Measurements from ENCODE around the gene UBE2B.
A peak's percentile ranks its signal among the peaks of the same experiment; 100 is the strongest.
"Not testable (repeated sequence)": the region's sequence is repeated elsewhere in the genome, so short reads cannot be mapped to it uniquely, and the experiment has no call there.

UBE2B gene

DNA sequence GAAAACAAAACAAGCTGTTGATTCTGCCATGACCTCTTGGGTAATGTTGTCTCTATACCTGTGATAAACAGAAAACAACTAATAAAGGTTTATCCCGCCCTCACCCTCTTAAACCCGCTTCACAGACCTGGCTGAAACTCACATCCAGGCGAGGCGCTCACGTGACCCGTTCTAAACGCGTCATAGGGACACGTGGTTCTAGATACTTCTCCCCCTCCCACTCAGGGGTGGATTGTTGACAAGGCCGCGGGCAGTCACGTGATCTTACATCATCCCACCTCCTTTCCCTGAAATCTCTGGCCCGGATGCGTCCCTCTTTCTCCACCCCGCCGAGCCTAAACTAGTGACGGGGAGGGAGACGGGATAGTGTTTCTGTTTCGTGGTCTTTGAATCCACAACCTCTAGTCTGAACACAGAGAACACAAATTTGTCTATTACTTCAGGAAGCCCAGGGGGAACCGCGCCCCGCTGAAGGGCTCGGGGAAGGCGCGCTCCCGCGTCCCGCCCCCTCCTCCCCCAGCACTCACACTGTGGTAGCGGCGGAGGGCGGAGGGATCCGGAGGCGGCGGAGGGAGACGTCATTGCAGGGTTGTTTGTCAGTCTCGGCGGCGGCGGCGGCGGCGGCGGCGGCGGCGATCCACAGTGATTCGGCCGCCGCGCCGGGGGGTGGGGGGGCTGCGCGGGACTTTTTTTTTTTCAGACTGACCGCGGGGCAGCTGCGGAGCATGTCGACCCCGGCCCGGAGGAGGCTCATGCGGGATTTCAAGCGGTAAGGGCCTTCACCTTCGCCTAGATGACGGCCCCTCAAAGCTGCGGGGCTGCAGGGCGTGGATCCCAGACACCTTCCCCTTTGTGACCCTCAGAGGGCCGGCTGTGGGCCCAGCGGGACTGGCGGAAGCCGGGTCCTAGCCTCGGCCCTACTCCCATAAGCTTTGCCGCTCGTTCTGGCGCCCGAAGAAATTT lies at the start of gene UBE2B:
Gene UBE2B (plus strand): TSS at position 699 of the 963 bp plus-strand sequence. CDS start 27 bp downstream, at position 726.
- peak; percentile 100 for DNase-seq

DNA sequence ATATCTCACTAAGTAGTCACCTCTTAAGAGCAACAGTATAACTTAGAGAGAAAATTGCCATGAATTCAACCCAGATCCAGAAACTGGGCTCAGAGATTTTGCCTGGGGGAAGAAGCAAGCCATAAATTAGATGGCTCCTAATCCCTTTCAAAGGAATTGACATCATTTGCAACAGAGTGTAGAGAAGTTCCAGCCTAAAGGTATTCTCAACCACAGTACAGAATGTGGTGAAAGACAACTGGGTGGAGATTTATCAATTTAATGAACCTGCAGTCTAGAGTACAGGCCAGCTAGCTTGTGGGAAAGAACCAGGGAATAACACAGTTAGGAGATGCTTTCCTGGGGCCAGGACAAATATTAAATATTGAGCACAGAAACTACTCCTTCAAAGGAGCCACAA lies 44.0 kb upstream of the UBE2B start:
- DNase-seq = no peak

GRCh38 chr5:134328619-134329018 lies 42.8 kb upstream of the UBE2B start:
- no peak for DNase-seq

GRCh38 chr5:134336833-134337232 lies 34.5 kb upstream of the UBE2B start:
- not testable (repeated sequence) for DNase-seq

- DNase-seq = not testable (repeated sequence)
Observed at GRCh38 chr5:134343500-134343899, 27.9 kb upstream of the UBE2B start.

- not testable (repeated sequence) for DNase-seq
Observed at GRCh38 chr5:134345476-134345875, 25.9 kb upstream of the UBE2B start.

DNA sequence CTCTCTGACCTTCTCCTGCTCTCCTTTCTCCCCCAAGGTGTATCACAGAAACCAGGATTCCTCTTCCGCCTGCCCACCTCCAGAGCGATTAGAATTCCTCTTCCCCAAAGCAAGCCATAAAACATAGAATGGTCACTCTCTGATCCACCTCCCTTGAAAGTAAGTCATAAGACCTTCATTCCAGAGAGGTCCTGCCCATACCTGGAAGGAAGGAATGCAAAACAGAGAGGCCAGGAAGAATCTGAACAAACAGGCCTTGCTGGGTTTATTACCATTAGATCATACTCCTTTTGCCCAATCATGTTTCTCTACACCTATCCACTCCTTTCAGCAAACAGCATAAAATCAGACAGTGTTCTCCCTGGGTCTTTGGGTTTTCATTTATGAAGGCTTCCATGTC lies 25.4 kb upstream of the UBE2B start:
- DNase-seq = no peak

DNA sequence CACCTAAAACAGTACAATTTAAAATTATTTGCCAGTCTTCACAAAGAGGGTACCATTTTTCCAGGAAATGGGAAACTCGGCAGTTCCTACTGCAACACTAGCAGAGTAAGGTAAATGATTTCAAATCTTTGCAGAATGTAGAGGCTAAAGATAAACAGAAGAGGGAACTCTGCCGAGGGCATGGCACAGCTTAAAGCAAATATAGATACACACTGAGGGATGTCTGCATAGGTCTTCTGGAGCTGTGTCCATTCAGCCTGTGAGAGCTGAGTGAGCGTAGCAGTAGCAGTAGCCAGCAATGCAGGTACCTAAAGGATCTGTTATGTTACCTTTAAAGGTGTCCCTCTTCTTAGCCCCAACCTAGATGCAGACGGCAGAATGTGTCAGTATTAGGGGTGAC lies 21.9 kb upstream of the UBE2B start:
- DNase-seq = no peak

GRCh38 chr5:134355681-134356080 lies 15.7 kb upstream of the UBE2B start:
- DNase-seq = no peak

DNA sequence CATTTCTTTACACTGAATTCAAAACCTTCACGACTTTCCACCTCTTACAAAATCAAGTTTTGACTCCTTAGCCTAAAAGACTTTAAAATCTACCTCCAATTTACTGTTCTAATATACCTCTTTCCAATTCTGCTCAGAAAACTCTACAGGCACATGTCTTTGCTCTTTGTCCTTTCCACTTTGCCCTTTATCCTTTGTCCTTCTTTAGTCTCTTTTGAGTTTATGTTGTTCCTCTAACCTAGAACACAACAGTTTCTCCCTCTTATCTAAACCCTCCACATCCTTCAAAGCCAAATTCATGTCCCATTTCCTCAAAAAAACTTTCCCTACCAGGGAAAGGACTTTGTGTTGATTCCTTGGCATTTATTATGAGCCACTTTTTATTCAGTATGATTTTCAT lies 5.8 kb upstream of the UBE2B start:
- DNase-seq = no peak

DNA sequence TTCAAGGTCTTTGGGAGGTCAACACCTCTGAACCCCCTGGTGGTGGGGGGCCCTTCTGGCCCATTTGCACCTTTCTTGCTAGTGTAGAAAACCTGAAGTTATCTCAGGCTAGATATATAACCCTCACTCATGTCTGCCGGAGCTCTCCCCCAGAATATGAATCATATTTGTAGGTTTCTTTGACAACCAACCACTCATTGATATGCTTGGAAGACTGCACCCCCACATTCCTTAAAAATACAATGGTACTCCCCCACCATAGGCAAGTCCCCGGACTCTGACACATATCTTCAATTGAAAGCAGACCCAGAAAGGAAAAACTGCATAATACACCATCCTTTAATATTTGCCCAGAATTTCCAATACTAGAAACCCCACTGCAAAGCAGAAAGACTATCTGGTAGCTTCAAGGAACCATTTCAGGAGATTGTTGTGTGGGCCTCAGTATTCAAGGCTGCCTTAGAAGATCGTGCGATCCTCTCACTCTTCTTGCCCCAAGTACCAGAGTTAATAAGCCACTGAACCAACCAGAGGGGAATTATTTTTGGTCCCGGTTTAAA lies 978 bp upstream of the UBE2B start:
- peak; percentile 3 for DNase-seq

DNA sequence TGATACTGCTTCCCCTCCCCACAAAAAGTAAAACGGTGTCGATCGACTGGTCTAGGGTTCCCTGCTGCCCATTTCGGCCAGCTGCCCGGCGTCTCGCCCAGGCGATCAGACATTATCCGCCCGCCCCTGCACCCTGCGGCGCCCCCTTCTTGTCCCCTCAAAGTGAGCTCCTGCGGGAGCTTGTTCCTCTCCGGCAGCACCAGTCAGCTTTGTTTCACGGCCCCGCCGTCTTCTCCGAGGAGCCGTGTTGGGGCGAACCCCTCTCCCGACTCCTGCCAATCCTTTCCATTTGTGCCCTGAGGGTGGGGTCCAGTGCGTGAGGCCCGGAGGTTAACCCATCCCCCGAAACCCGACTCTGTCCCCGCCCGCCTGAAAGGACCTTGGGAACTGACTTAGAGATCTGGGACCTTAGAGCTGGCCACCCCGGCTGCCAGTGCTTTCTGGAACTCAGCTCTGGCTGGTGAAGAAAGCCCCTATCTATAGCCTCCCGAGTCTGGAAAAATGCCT lies 518 bp downstream of the UBE2B start:
- DNase-seq = peak; percentile 51

GRCh38 chr5:134373633-134374032 lies 2.3 kb downstream of the UBE2B start:
- not testable (repeated sequence) for DNase-seq

GRCh38 chr5:134374232-134374631 lies 2.9 kb downstream of the UBE2B start:
- no peak for DNase-seq

GRCh38 chr5:134380346-134380745 lies 9.0 kb downstream of the UBE2B start:
- no peak for DNase-seq

GRCh38 chr5:134382204-134382603 lies 10.8 kb downstream of the UBE2B start:
- DNase-seq = not testable (repeated sequence)

DNA sequence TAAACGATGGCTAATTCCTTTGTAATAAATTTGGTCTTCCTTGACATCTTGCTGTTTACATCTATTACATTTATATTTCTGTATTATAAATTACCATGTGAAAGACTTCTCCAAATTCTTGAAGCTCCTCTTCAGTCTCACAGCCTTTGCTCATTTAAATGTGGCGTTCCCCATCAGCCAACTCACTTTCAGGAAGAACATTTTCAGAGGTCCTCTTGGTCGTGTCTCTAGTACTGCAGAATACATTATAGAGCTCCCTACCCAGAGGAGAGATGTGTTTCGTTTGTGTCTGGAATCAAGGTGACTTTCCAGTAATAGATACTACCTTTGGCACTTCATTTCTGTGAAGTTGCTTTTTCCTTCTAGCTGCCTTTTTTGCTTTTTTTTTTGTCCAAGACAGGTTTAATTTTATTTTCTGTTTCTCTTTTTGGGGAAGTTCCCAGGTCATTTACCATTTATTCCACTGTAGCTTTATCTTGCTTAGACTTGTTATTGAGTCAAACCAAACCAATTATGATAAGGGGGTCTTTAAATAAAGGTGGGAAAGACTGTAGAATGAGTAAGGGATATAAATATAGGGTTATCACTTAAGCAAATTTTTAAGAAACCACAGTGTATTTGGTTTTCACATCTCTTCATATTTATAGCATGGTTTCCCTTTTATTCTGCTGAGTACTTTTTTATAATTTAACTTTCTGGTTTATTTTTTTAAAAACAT lies 12.8 kb downstream of the UBE2B start:
- no peak for DNase-seq

- no peak for DNase-seq
Observed at GRCh38 chr5:134387443-134387842, 16.1 kb downstream of the UBE2B start.

DNA sequence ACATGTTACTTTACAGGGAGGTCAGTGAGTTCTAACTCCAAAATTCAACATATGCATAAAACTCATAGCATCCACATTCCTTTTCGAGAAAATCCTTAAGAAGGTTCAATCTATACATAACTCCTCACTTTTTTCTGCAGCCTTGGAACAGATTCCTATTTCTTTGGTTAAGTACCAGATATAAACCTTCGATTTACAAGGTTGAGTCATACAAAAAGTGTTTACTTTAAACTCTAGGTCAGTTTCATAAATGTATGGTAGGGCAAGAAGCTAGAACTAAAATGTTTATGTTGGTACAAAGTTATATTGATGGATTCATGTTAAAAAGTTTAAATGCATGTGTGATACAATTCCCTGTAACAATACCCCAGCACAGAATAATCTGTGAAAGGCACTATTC lies 20.9 kb downstream of the UBE2B start:
- no peak for DNase-seq

DNA sequence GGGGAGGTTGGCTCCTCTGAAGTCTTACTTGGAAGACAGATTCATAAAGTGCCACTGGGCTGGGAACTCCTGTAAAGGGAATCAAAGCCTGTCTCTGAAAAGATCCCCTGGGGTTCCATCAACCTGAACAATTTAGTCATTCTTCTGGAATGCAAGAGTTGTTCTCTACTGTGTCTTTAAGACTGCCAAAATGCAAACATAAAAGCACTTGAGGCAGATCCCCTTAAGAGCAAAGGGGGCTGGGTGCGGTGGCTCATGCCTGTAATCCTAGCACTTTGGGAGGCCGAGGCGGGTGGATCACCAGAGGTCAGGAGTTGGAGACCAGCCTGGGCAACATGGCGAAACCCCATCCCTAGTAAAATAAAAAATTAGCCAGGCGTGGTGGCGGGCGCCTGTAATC lies 23.6 kb downstream of the UBE2B start:
- DNase-seq = no peak

GRCh38 chr5:134396274-134396673 lies 24.9 kb downstream of the UBE2B start:
- no peak for DNase-seq

DNA sequence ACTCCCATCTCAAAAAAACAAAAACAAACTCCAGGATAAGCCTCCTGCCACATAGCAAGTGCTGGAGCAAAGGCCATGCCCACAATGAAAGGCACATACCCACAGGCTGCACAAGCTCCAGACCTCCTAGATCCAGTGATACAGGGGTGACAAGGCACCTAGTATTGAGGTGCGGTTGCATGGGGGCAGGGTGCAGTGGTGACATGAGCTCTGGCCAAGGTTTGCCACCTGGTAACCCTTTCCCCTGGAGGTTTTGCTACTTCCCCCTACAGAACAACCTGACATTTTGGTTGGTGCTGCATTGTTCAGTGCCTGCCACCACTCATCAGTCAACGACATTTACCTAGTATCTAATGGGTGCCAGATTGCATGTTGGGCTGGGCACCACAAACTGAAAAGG lies 25.8 kb downstream of the UBE2B start:
- no peak for DNase-seq

GRCh38 chr5:134398609-134399155 lies 27.3 kb downstream of the UBE2B start:
- DNase-seq = no peak
